ENCODE data around the gene ADRA2C.

DNA sequence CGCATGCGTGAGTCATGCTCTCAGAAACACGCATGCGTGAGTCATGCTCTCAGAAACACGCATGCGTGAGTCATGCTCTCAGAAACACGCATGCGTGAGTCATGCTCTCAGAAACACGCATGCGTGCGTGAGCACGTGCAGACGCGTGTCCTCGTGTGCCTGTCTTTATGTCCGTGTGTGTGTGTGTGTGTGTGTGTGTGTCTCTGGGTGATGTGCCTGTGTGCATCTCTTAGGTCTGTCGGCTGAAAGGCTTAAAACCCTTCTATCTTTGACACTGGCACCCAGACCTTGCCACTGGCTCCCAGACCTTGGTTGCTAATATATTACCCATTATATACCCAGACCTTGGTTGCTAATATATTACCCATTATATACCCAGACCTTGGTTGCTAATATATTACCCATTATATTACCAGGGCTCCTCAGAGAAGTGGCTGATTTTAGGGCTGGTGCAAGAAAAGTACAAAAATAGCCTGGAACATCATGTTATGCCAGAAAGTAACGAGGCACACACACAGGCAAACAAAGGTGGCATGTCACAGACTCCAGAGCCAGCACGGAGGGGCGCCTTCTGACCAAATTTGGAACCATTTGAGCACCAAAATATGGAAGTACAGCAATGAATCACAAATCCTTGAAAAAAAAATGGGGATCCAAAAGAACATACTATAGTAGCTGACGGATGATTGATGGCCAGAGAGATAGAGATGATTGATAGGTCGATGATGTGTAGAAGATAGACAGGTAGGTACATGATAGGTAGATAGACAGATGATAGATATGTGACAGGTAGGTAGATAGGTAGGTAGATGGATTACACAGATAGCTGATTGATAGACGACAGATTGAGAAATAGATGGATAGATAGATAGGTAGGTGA is 19.2 kb upstream of the ADRA2C start:
- TF ChIP-seq, protein P1, sequence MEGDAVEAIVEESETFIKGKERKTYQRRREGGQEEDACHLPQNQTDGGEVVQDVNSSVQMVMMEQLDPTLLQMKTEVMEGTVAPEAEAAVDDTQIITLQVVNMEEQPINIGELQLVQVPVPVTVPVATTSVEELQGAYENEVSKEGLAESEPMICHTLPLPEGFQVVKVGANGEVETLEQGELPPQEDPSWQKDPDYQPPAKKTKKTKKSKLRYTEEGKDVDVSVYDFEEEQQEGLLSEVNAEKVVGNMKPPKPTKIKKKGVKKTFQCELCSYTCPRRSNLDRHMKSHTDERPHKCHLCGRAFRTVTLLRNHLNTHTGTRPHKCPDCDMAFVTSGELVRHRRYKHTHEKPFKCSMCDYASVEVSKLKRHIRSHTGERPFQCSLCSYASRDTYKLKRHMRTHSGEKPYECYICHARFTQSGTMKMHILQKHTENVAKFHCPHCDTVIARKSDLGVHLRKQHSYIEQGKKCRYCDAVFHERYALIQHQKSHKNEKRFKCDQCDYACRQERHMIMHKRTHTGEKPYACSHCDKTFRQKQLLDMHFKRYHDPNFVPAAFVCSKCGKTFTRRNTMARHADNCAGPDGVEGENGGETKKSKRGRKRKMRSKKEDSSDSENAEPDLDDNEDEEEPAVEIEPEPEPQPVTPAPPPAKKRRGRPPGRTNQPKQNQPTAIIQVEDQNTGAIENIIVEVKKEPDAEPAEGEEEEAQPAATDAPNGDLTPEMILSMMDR (IDR thresholded peaks at IDR 0.05), result no peak
- no peak for TF ChIP-seq POLR2A (IDR thresholded peaks at IDR 0.05)
